ENCODE measurements around the gene PDE4B. TPM values are rescaled to one million over a fixed set of nuclear protein-coding genes. Genes with fewer than 3 reads are reported as not detected.

The PDE4B gene
- total and polyA plus RNA-seq, 2 of the 13 experiments (the other 11 are each of a cell fraction or from before 2014, with no cell fraction given) = not detected

- CTCF ChIA-PET (ENCODE audit: low intra/inter-chr PET ratio, low total read pairs) = no interaction called here
These were observed 219.6 kb downstream of the PDE4B start for GRCh38 chr1:66012106-66012784.

More at GRCh38 chr1:66012106-66012784, 219.6 kb downstream of the PDE4B start:
- H3K4me2 ChIP-seq (ENCODE audit: low read depth, low read length) = no peak overlapping the region
- no peak overlapping the region for H3K9ac ChIP-seq (ENCODE audit: insufficient read depth, low read depth, low read length)
- H3K36me3 ChIP-seq (replicated peaks in 1 of 2; ENCODE audit: control insufficient read depth in 1 of 2, insufficient read depth in 2 of 2, low read length in 2 of 2) = no peaks in the 10 kb centered on the region
- H4K20me1 ChIP-seq (ENCODE audit: insufficient read depth, low read length) = no peaks in the 10 kb centered on the region
- no peak for ATAC-seq
- H3K79me2 ChIP-seq (ENCODE audit: insufficient read depth, low read length) = no peaks in the 10 kb centered on the region
- no peak for DNase-seq (ENCODE audit: low spot score)
- intact Hi-C loops (cut with micrococcal nuclease; ENCODE audit: unreplicated experiment) = no loop called here
- TF ChIP-seq PAX8 (CRISPR knock-in tag; IDR thresholded peaks at IDR 0.05; ENCODE audit: borderline replicate concordance) = no peak
- no peak for TF ChIP-seq ISL2 (CRISPR knock-in tag; IDR thresholded peaks at IDR 0.05)
- no peak for TF ChIP-seq SCMH1 (CRISPR knock-in tag; IDR thresholded peaks at IDR 0.05; ENCODE audit: borderline replicate concordance)
- no peak for TF ChIP-seq ELF3 (CRISPR knock-in tag; IDR thresholded peaks at IDR 0.05)
- TF ChIP-seq CREM (IDR thresholded peaks at IDR 0.05) = no peak
- no peak for TF ChIP-seq CREM (CRISPR knock-in tag; IDR thresholded peaks at IDR 0.05)
- no peak for TF ChIP-seq CENPX (CRISPR knock-in tag; IDR thresholded peaks at IDR 0.05)
- TF ChIP-seq ZNF441 (CRISPR knock-in tag; IDR thresholded peaks at IDR 0.05; ENCODE audit: borderline replicate concordance) = no peak
- no peak for TF ChIP-seq ZNF225 (CRISPR knock-in tag; IDR thresholded peaks at IDR 0.05)
- TF ChIP-seq TCF12 (IDR thresholded peaks at IDR 0.05) = no peak
- TF ChIP-seq TCF12 (CRISPR knock-in tag; IDR thresholded peaks at IDR 0.05) = no peak
- TF ChIP-seq ZSCAN30 (CRISPR knock-in tag; IDR thresholded peaks at IDR 0.05) = no peak
- no peak for TF ChIP-seq THYN1 (CRISPR knock-in tag; IDR thresholded peaks at IDR 0.05; ENCODE audit: borderline replicate concordance, low read depth)
- TF ChIP-seq, protein P1, sequence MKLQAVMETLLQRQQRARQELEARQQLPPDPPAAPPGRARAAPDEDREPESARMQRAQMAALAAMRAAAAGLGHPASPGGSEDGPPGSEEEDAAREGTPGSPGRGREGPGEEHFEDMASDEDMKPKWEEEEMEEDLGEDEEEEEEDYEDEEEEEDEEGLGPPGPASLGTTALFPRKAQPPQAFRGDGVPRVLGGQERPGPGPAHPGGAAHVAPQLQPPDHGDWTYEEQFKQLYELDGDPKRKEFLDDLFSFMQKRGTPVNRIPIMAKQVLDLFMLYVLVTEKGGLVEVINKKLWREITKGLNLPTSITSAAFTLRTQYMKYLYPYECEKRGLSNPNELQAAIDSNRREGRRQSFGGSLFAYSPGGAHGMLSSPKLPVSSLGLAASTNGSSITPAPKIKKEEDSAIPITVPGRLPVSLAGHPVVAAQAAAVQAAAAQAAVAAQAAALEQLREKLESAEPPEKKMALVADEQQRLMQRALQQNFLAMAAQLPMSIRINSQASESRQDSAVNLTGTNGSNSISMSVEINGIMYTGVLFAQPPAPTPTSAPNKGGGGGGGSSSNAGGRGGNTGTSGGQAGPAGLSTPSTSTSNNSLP (IDR thresholded peaks at IDR 0.05; ENCODE audit: low read depth, low read length) = no peak
- no peak for TF ChIP-seq ZBTB7A (CRISPR knock-in tag; IDR thresholded peaks at IDR 0.05)
- H3K4me1 ChIP-seq (ENCODE audit: insufficient read depth, low read length) = no peaks in the 10 kb centered on the region
- no TSS peak for BruUV-seq (replicated peaks)
- in situ Hi-C loops (cut with HindIII; ENCODE audit: extremely low pct_ligation_motif_present, low pct_unique_long_range_greater_than_20kb) = no loop called here
- no peak for FAIRE-seq
- H3K4me3 ChIP-seq (replicated peaks in 1 of 3; ENCODE audit: insufficient read depth in 1 of 3, low read depth in 2 of 3, low read length in 3 of 3) = no peak overlapping the region
- no peak overlapping the region for H2AFZ ChIP-seq (ENCODE audit: low read length)
- H3K9me3 ChIP-seq (ENCODE audit: low read length) = no peaks in the 10 kb centered on the region; the same call in 1 of the 2 replicates
- WGBS (ENCODE audit: low lambda C conversion rate) = 0% methylated on average over 3 of the region's 3 CpGs
- no peaks in the 10 kb centered on the region for H3K27me3 ChIP-seq (ENCODE audit: control insufficient read depth in 1 of 2, insufficient read depth in 2 of 2, low read length in 2 of 2)
- POLR2A ChIA-PET = no interaction called here
- no peak overlapping the region for H3K27ac ChIP-seq (ENCODE audit: extremely low read length, insufficient read depth, low read length)

Data from HepG2 (cell line).